Astrocyte (in vitro differentiated cells and primary cell): ENCODE measurements around the gene HMX1. TPM values are rescaled to one million over a fixed set of nuclear protein-coding genes. Genes with fewer than 3 reads are reported as not detected.

ENCODE experiments used
- DNase-seq: peaks from one replicate; pipeline ENCODE4 v3.0.0-alpha.2; 2010; ENCODE audit warnings: low read depth
- FAIRE-seq: peaks from 2 replicates; lab custom pipeline; 2011; peaks lifted over from hg19 to GRCh38; lab: Jason Lieb, UNC
- H2AFZ ChIP-seq: 2 replicates; pipeline ENCODE4 v1.6.0; 2012; ENCODE audit warnings: low read depth, low read length, inconsistent platforms
- H3K27ac ChIP-seq: 2 replicates; pipeline ENCODE4 v1.5.1; 2011; ENCODE audit warnings: low read depth, low read length, inconsistent platforms
- H3K27me3 ChIP-seq: 2 replicates; pipeline ENCODE4 v1.6.0; 2011; ENCODE audit warnings: low read length, inconsistent platforms; ENCODE audit not compliant: insufficient read depth
- H3K36me3 ChIP-seq: 2 replicates; pipeline ENCODE4 v1.5.1; 2011; ENCODE audit warnings: low read length, inconsistent platforms; ENCODE audit not compliant: insufficient read depth
- H3K4me1 ChIP-seq: 2 replicates; pipeline ENCODE4 v1.5.1; 2011; ENCODE audit warnings: low read length, inconsistent platforms; ENCODE audit not compliant: insufficient read depth
- H3K4me2 ChIP-seq: 2 replicates; pipeline ENCODE4 v1.6.0; 2012; ENCODE audit warnings: low read length, inconsistent platforms
- H3K4me3 ChIP-seq: 2 replicates; pipeline ENCODE4 v1.5.1; 2011; ENCODE audit warnings: low read depth, mild to moderate bottlenecking, low read length, inconsistent platforms; ENCODE audit not compliant: insufficient read depth
- H3K79me2 ChIP-seq: 2 replicates; pipeline ENCODE4 v1.6.0; 2012; ENCODE audit warnings: mild to moderate bottlenecking, low read length, inconsistent platforms; ENCODE audit not compliant: insufficient read depth
- H3K9ac ChIP-seq: 2 replicates; pipeline ENCODE4 v1.6.0; 2012; ENCODE audit warnings: mild to moderate bottlenecking, low read length, inconsistent platforms
- H3K9me3 ChIP-seq: 2 replicates; pipeline ENCODE4 v1.5.1; 2012; ENCODE audit warnings: low read depth, mild to moderate bottlenecking, low read length, inconsistent platforms; ENCODE audit not compliant: insufficient read depth
- H4K20me1 ChIP-seq: 2 replicates; pipeline ENCODE4 v1.6.0; 2012; ENCODE audit warnings: low read length, inconsistent platforms; ENCODE audit not compliant: insufficient read depth
- H3K27ac Mint-ChIP-seq: one replicate; pipeline ENCODE4 v1.8.0; 2021; ENCODE audit warnings: mild to moderate bottlenecking, mixed read lengths; ENCODE audit not compliant: unreplicated experiment
- H3K27me3 Mint-ChIP-seq: one replicate; pipeline ENCODE4 v1.8.0; 2021; ENCODE audit warnings: low read depth, mixed read lengths; ENCODE audit not compliant: unreplicated experiment
- H3K36me3 Mint-ChIP-seq: one replicate; pipeline ENCODE4 v1.8.0; 2021; ENCODE audit warnings: low read depth, mixed read lengths; ENCODE audit not compliant: unreplicated experiment
- H3K4me1 Mint-ChIP-seq: one replicate; pipeline ENCODE4 v1.8.0; 2021; ENCODE audit warnings: low read depth, mixed read lengths; ENCODE audit not compliant: unreplicated experiment
- H3K4me3 Mint-ChIP-seq: one replicate; pipeline ENCODE4 v1.8.0; 2021; ENCODE audit warnings: mild to moderate bottlenecking, moderate library complexity, mixed read lengths; ENCODE audit not compliant: unreplicated experiment
- H3K9me3 Mint-ChIP-seq: one replicate; pipeline ENCODE4 v1.8.0; 2021; ENCODE audit warnings: mild to moderate bottlenecking, mixed read lengths; ENCODE audit not compliant: unreplicated experiment
- CTCF ChIP-seq: IDR thresholded peaks from 2 replicates; pipeline ENCODE4 v1.5.1; 2011; ENCODE audit warnings: low read depth, mild to moderate bottlenecking, inconsistent platforms, low read length, moderate library complexity; ENCODE audit not compliant: insufficient read depth
- EZH2 ChIP-seq: IDR thresholded peaks from 2 replicates; pipeline ENCODE4 v1.6.1; 2012; ENCODE audit warnings: mild to moderate bottlenecking, low read length, inconsistent platforms; ENCODE audit not compliant: insufficient read depth
- total RNA-seq: library from RNA; stranded (reverse); gene quantifications from 2 replicates; pipeline ENCODE4 v1.2.1, GENCODE V29; 2021

HMX1 gene
- total RNA-seq, 1 donor from 2014 or later, result 0.25 TPM

GRCh38 chr4:8851321-8852117, 20.1 kb downstream of the HMX1 start:
- H3K4me2 ChIP-seq, result no peak overlapping the region
- DNase-seq, result no peak
- Mint-ChIP-seq H3K4me3 (no peak overlapping the region), H3K36me3 (no peaks in the 10 kb centered on the region), H3K4me1 (peaks cover 7% of the 10 kb centered on the region), H3K9me3 (peaks cover 12% of the 10 kb centered on the region), H3K27ac (no peak overlapping the region), H3K27me3 (peaks cover 84% of the 10 kb centered on the region)
- no peak for FAIRE-seq
- H2AFZ ChIP-seq, result no peak overlapping the region
- no peaks in the 10 kb centered on the region for H3K4me1 ChIP-seq
- no peak overlapping the region for H3K27ac ChIP-seq
- no peaks in the 10 kb centered on the region for H3K36me3 ChIP-seq
- no peaks in the 10 kb centered on the region for H3K79me2 ChIP-seq
- no peak overlapping the region for H3K9ac ChIP-seq
- H3K4me3 ChIP-seq, result no peak overlapping the region
- H3K27me3 ChIP-seq, result peaks cover 16% of the 10 kb centered on the region
- H3K9me3 ChIP-seq, result no peaks in the 10 kb centered on the region
- TF ChIP-seq EZH2, result no peak
- no peak for TF ChIP-seq CTCF
- H4K20me1 ChIP-seq, result no peaks in the 10 kb centered on the region

GRCh38 chr4:8850830-8851188, 20.8 kb downstream of the HMX1 start:
- H4K20me1 ChIP-seq, result no peaks in the 10 kb centered on the region
- no peak overlapping the region for H2AFZ ChIP-seq
- DNase-seq (no peak), FAIRE-seq (no peak)
- H3K4me3 ChIP-seq, result no peak overlapping the region
- Mint-ChIP-seq H3K36me3 (no peaks in the 10 kb centered on the region), H3K4me3 (no peak overlapping the region), H3K27ac (no peak overlapping the region), H3K9me3 (peaks cover 8% of the 10 kb centered on the region), H3K27me3 (peaks cover 84% of the 10 kb centered on the region), H3K4me1 (peaks cover 7% of the 10 kb centered on the region)
- H3K27me3 ChIP-seq, result peaks cover 9% of the 10 kb centered on the region
- no peaks in the 10 kb centered on the region for H3K4me1 ChIP-seq
- H3K36me3 ChIP-seq, result no peaks in the 10 kb centered on the region
- H3K27ac ChIP-seq, result no peak overlapping the region
- H3K4me2 ChIP-seq, result no peak overlapping the region
- H3K9ac ChIP-seq, result no peak overlapping the region
- TF ChIP-seq CTCF (no peak), EZH2 (no peak)
- H3K79me2 ChIP-seq, result no peaks in the 10 kb centered on the region
- no peaks in the 10 kb centered on the region for H3K9me3 ChIP-seq
